SIG-M5 treated with dmso at 0.1 percent for 504 hours (cell line): Measurements from ENCODE around the gene CYGB.

Source experiments
- DNase-seq: peaks from one replicate; lab custom pipeline; 2025; ENCODE audit not compliant: unreplicated experiment; lab: John Stamatoyannopoulos, UW

CYGB gene

DNA sequence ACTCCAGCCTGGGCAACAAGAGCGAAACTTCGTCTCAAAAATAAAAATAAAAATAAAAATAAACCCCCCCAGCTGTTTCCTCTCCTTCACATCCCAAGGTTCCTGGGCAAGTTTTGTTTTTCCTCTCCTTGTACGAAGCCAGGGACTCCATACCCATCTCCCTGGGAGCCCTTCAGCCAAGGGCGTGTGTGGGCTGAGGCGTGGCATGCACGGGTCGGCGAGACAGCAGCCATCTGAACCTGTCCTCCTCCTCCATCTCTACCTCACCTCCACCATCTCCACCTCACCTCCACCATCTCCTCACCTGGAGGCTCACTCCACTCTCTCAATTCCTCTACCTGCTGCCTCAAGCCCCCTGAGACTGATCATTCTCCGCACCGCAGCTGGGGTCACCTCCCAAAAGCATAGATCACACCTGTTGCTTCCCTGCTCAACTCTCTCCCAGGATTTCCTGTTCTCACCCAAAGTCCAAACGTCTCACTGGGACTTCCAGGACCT is 53.2 kb downstream of the CYGB start:
- DNase-seq, result no peak

DNA sequence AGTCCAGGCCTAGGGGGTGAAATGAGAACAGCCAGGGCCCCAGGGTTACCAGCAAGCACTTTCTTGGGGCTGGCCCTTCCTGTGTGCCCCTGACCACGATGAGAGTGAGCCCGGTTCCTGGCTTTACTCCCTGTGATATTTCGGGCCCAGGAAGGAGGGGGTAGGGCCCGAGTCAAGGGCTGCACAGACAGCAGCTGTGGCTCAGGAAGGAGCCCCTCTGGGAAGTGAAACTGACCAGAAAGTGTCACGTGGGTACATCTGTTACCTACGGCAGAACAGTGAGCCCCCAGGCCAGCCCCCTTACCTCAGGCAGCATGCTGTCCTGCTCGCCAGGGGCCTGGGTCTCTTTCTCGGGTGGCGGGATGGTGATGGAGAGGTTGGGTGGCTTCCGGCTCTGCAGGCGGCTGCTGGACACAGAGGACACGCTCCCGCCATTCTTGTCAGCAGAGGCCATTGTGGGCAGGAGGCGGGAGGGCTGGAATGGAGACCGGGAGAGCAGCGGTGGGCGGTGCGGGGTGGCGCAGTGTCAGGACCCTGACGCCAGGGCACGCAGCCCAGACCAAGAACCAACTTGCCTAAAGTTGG is 56.3 kb downstream of the CYGB start:
- peak; percentile 72 for DNase-seq

DNA sequence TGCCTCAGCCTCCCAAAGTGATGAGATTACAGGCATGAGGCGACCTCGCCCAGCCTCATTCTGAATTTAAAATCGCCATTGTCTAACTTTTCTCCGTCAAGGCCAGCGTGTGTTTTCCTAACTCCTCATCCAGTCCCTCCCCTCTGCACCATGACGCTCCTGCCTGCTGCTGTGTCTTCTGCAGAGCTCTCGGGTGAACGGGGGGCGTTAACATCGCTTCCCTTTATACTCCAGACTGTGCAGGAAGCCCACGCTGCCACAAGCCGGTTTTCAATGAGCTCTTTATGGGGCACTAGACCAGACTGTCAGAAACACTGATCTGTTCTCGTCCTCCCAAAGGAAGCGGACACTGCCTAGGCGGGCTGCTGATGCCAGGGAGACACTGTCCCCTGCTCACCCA is 56.9 kb downstream of the CYGB start:
- DNase-seq, result peak; percentile 71

DNA sequence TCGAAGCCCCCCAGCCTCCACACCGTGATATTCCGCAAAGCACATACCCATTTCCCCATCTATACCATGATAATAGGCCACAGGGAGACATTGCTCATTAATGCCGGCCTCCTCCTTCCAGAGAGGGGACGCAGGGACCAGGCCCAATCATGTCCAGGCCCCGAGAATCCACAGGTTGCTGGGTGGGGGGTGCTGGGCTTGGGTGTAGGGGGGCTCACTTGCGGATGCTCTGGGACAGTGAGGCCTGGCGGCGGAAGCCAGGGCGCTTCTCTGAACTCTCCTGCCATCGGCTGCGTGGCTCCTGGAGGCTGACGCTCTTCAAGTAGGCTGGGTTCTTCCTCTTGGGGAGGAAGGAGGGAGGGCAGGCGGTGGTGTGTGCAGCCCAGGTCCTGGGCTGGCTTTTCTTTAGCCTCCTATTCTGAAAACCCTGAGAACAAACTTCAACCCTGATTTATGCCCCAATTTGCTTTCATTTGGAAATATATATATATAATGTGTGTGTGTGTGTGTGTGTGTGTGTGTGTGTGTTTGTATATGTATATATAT is 57.9 kb downstream of the CYGB start:
- no peak for DNase-seq

DNA sequence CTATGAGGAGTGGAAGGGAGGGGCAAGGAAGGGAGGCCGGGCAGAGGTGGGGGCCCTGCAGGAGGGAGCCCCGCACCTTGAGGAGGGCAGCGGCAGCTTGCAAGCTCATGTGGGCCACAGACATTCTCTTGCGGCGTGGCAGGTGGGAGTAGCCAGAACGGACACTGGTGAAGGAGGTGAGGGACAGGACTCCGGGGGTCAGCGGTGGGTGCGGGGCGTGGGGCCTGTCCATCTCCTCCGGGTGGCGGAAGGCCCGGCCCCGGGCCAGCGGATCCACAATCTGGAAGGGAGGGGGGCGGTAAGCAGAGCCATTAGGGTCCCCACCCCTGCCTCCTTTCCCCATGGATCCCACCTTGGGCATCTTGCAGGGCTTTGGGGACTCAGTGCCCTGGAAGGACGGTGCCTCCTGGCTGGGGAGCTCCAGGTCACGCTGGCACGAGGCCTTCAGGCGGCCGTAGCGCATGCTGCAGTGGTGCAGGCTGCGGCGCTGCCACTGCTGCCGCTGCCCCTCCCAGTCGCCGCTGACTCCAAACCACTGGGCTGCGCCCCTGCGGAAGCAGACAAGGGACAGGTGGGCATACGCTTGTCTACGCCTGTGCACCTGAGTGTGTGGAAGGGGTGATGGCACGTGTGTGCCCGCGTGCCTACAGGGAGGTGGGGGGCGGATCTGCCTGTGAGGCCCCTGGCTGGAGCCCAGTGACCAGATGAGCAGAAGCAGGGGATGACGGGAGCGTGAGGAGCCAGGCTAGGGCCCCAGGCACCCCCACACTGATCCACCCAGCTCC is 58.6 kb downstream of the CYGB start:
- DNase-seq, result no peak

DNA sequence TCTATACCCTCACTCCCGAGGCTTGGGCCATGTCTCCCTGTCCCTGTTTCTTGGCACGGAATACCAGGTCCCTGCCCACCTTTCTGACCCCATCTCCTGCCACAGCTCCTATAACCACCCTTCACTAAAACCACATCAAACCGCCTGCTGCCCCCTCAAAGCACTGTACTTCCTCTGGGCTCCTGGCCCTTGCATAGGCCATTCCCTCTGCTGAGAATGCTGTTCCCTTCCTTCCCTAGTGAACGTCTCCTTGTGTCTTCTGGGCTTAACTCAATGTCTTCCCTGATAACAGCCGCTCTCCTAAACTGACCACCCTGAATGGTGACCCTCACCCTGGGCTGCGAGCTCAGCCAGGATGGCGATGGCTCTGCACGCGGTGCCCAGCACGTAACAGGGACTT is 59.4 kb downstream of the CYGB start:
- DNase-seq, result no peak

DNA sequence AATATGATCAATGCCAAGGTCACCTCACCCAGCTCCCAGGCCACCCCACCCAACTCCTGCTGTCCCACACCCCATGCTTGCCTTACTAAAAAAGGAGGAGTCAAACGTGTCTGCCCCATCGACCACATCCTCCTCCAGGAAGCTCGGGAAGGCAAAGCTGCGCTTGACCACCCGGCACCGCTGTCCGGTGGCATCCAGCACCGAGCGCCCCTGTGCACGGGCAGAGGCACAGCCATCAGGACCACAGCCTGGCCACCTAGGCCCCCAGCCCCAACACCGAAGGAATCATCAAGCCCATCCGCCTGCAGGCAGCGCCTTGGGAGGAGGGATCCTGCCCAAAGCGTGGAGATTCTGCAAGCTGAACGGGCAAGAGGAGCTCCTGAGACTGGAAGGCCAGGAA is 59.9 kb downstream of the CYGB start:
- DNase-seq, result no peak
